Lower leg skin (tissue), 4 donors: ENCODE measurements around the gene TNP1. TPM values are rescaled to one million over a fixed set of nuclear protein-coding genes. Genes with fewer than 3 reads are reported as not detected.

Source experiments
- DNase-seq, 2 donors: peaks; one replicate each; pipeline ENCODE4 v3.0.0-alpha.2; 2019; ENCODE audit warnings: low spot score in 2 of 2
- H3K4me3 ChIP-seq: fragments of 200-600 bp; sonication (generic); 2 replicates; pipeline ENCODE4 v1.5.1; 2017; ENCODE audit warnings: mild to moderate bottlenecking, low read depth; ENCODE audit not compliant: poor library complexity, severe bottlenecking
- POLR2A ChIP-seq, 2 donors: fragments of 450-650 bp; IDR thresholded peaks; one replicate each; pipeline ENCODE4 v1.6.1; 2016 to 2017; ENCODE audit warnings: antibody characterized with exemption in 2 of 2, mild to moderate bottlenecking in 1 of 2, moderate library complexity in 1 of 2
- WGBS, 2 donors: methylation state at CpG; one replicate each; pipeline ENCODE4 v1.1.5; 2018; 5-methylcytosine and 5-hydroxymethylcytosine counted together
- intact Hi-C: fragments of 100-400 bp; cut with DNase I; formaldehyde crosslinking; loops from one replicate; pipeline ENCODE4 v1.15.0; 2023; ENCODE audit warnings: low total_unique reads
- total RNA-seq, 4 donors: library from RNA; depleted of rRNA; stranded (reverse); fragments of >200 nt; gene quantifications; one replicate each; pipeline ENCODE4 v1.1.0, GENCODE V29; 2016
- TF ChIP-seq, protein P1 (sequence below), 3 donors: fragments of 450-650 bp; IDR thresholded peaks; one replicate each; pipeline ENCODE4 v1.5.1; 2016; ENCODE audit warnings: antibody characterized with exemption in 3 of 3, mild to moderate bottlenecking in 3 of 3, moderate library complexity in 2 of 3

Gene TNP1
- total RNA-seq, 4 donors from 2014 or later, result not detected

- 59 to 82% methylated on average over 3 of the region's 3 CpGs for WGBS, 2 donors
Observed at GRCh38 chr2:216857131-216857550, 2.7 kb downstream of the TNP1 start.

DNA sequence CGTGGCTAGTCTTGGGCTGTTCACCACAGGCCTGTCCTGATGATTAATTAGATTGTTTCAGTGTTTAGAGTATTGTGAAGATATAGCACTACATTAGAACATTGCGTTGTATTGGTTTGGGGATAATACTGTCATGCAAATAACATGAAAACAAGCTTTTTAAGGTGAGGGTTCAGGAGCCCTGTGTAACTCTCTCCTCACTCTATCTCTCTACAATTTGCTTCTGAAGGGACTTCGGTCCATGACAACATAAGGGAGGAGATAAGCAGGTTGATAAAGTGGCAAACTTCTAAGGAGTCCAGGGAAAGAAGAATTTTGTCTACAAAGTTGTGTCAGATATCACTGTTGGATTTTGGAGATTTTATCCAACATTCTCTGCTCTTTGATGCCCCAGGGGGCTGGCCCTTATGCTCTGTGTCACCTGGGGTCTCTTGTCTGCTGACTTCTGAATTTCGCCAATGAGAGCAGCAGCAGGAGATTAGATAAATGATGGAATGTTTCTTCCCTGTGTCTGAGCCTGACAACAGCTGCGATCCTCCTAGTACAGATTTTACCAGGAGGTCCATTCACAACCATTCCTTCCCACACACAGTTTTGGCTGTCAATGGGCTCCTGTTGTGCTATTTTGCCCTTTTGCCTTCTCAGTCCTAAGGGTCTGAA, 3.3 kb downstream of the TNP1 start:
- no peak overlapping the region for H3K4me3 ChIP-seq
- 91 to 93% methylated on average over 5 of the region's 5 CpGs for WGBS, 2 donors
- DNase-seq, result no peak
- TF ChIP-seq, protein P1, sequence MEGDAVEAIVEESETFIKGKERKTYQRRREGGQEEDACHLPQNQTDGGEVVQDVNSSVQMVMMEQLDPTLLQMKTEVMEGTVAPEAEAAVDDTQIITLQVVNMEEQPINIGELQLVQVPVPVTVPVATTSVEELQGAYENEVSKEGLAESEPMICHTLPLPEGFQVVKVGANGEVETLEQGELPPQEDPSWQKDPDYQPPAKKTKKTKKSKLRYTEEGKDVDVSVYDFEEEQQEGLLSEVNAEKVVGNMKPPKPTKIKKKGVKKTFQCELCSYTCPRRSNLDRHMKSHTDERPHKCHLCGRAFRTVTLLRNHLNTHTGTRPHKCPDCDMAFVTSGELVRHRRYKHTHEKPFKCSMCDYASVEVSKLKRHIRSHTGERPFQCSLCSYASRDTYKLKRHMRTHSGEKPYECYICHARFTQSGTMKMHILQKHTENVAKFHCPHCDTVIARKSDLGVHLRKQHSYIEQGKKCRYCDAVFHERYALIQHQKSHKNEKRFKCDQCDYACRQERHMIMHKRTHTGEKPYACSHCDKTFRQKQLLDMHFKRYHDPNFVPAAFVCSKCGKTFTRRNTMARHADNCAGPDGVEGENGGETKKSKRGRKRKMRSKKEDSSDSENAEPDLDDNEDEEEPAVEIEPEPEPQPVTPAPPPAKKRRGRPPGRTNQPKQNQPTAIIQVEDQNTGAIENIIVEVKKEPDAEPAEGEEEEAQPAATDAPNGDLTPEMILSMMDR (IDR thresholded peaks at IDR 0.05), result no peak
- TF ChIP-seq POLR2A (IDR thresholded peaks at IDR 0.05), result no peak
- intact Hi-C loops, result no loop called here

More at GRCh38 chr2:216857131-216857550, 2.7 kb downstream of the TNP1 start:
- H3K4me3 ChIP-seq, result no peak overlapping the region
- TF ChIP-seq, protein P1 (IDR thresholded peaks at IDR 0.05), result no peak
- no peak for TF ChIP-seq POLR2A (IDR thresholded peaks at IDR 0.05)
- intact Hi-C loops, result no loop called here
- DNase-seq, result no peak

DNA sequence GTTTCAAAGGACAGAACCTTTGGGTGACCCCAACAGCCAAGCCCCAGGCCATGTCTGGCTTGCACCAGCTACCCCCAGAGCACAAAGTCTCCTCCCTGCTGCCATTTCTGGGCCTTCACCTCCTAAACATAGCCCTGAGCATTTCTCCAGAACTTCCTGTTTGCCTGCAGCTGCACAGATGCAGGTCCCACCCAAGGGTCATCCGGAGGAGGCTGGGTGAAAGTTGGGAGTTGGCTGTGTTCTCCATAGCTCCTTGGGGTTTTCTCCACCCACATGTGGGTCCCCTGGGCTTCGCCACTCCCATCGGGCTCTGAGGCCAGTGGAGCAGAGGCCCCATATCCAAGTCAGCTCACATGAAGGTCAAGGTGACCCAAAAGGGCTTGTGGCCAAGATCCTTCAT, 4.3 kb downstream of the TNP1 start:
- intact Hi-C loops, result no loop called here
- 66 to 75% methylated on average over 3 of the region's 3 CpGs for WGBS, 2 donors
- TF ChIP-seq POLR2A (IDR thresholded peaks at IDR 0.05), result no peak
- TF ChIP-seq, protein P1 (IDR thresholded peaks at IDR 0.05), result no peak
- DNase-seq, result peak in 1 of 2 donors; percentile 77
- no peak overlapping the region for H3K4me3 ChIP-seq

GRCh38 chr2:216855079-216855478, 4.8 kb downstream of the TNP1 start:
- WGBS, 2 donors, result 97 to 100% methylated on average over 4 of the region's 4 CpGs
- H3K4me3 ChIP-seq, result no peak overlapping the region
- TF ChIP-seq, protein P1 (IDR thresholded peaks at IDR 0.05), result no peak
- TF ChIP-seq POLR2A (IDR thresholded peaks at IDR 0.05), result no peak
- intact Hi-C loops, result no loop called here
- no peak for DNase-seq

- intact Hi-C loops, result no loop called here
- WGBS, 2 donors, result 77 to 80% methylated on average over 1 of the region's 1 CpG
- H3K4me3 ChIP-seq, result no peak overlapping the region
- no peak for DNase-seq
- no peak for TF ChIP-seq POLR2A (IDR thresholded peaks at IDR 0.05)
- TF ChIP-seq, protein P1 (IDR thresholded peaks at IDR 0.05), result no peak
Observed at GRCh38 chr2:216851486-216852090, 8.3 kb downstream of the TNP1 start.
